ENCODE measurements around the gene FBXW7. TPM values are rescaled to one million over a fixed set of nuclear protein-coding genes. Genes with fewer than 3 reads are reported as not detected.

Gene FBXW7
- total and polyA plus RNA-seq, 2 of the 8 experiments (the other 6 are each of a cell fraction or from before 2014, with no cell fraction given): 6.0 to 26.7 TPM

DNA sequence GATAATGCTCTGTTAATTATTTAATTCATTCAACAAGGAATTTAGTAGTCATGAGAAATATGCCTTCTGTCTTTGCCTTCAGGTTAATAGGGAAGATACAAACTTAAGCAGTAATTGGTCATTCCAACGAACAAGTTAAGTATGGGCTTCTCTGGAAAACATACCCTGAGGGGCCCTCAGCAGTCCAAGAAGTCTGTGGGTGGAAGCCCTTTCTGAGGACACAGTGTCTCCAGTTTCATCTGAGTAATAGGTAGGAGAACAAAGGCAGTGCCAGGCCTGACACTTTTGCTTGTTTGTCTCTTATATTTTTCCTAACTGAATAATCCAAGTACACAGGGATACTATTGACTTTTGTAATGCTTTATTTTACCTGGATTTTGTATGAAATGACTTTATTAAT lies 262.5 kb downstream of the FBXW7 start:
- H2BK5ac ChIP-seq (ENCODE audit: low read depth, low read length): no peak overlapping the region
- H3K23me2 ChIP-seq (ENCODE audit: low read depth, low read length): no peaks in the 10 kb centered on the region
- H3K27ac ChIP-seq (ENCODE audit: low read depth, low read length): no peak overlapping the region
- WGBS, 2 experiments (ENCODE audit: extremely low coverage in 1 of 2, insufficient coverage in 1 of 2, insufficient read length in 1 of 2, insufficient replicate concordance in 2 of 2, low coverage in 1 of 2, low lambda C conversion rate in 2 of 2, missing lambda C conversion rate in 1 of 2): 91% methylated on average over 1 of the region's 1 CpG; no CpG with 5 or more reads in 1 of the 2 experiments
- no peak overlapping the region for H2AFZ ChIP-seq (ENCODE audit: low read length)
- no peaks in the 10 kb centered on the region for H3K79me1 ChIP-seq (ENCODE audit: low read depth, low read length)
- H2BK15ac ChIP-seq (ENCODE audit: low read length): no peak overlapping the region
- H4K20me1 ChIP-seq (replicated peaks in 1 of 2; ENCODE audit: control insufficient read depth in 1 of 2, insufficient read depth in 2 of 2, low read length in 2 of 2): no peaks in the 10 kb centered on the region
- H3K23ac ChIP-seq (ENCODE audit: insufficient read length): no peak overlapping the region
- H3K4me3 ChIP-seq (ENCODE audit: extremely low read depth in 1 of 4, insufficient read depth in 2 of 4, low read depth in 3 of 4, low read length in 4 of 4): no peak overlapping the region
- no peak for DNase-seq (ENCODE audit: low read depth in 1 of 2, low spot score in 2 of 2)
- ChIA-PET CTCF (ENCODE audit: partially characterized antibody) (no interaction called here), POLR2A (ENCODE audit: partially characterized antibody) (no interaction called here)
- H3K79me2 ChIP-seq (ENCODE audit: control insufficient read depth in 1 of 2, insufficient read depth in 2 of 2, low read length in 2 of 2): no peaks in the 10 kb centered on the region
- H3K14ac ChIP-seq (ENCODE audit: insufficient read length): no peak overlapping the region
- no peak for TF ChIP-seq EP300 (IDR thresholded peaks at IDR 0.05; ENCODE audit: borderline replicate concordance in 1 of 2, low read depth in 2 of 2, low read length in 2 of 2)
- no peak for TF ChIP-seq RAD21 (IDR thresholded peaks at IDR 0.05 in 1 of 2, conservative IDR thresholded peaks at IDR 0.05 in 1 of 2; ENCODE audit: low read depth in 2 of 2, low read length in 2 of 2)
- TF ChIP-seq, protein P1, sequence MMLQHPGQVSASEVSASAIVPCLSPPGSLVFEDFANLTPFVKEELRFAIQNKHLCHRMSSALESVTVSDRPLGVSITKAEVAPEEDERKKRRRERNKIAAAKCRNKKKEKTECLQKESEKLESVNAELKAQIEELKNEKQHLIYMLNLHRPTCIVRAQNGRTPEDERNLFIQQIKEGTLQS (IDR thresholded peaks at IDR 0.05; ENCODE audit: insufficient read depth, low read depth, low read length): no peak
- no peak for TF ChIP-seq KDM4A (IDR thresholded peaks at IDR 0.05; ENCODE audit: low read depth, low read length, severe bottlenecking)
- no peak for TF ChIP-seq ZNF274 (IDR thresholded peaks at IDR 0.05; ENCODE audit: borderline replicate concordance, extremely low read depth, low read length)
- no peak for TF ChIP-seq ASH2L (IDR thresholded peaks at IDR 0.05; ENCODE audit: low read length)
- H3K4ac ChIP-seq (replicated peaks; ENCODE audit: insufficient read length, low read depth, low read length): no peak overlapping the region
- no peak overlapping the region for H3K9ac ChIP-seq (replicated peaks in 1 of 4; ENCODE audit: extremely low read depth in 1 of 4, low read depth in 3 of 4, low read length in 3 of 4)
- H2BK120ac ChIP-seq (replicated peaks; ENCODE audit: low read depth, low read length): no peak overlapping the region
- H3K4me1 ChIP-seq (replicated peaks in 1 of 4; ENCODE audit: control insufficient read depth in 3 of 4, insufficient read depth in 4 of 4, low read length in 3 of 4): peaks cover 4 to 7% (median 5%) of the 10 kb centered on the region in 4 experiments
- no peak overlapping the region for H4K91ac ChIP-seq (replicated peaks; ENCODE audit: insufficient read length, low read length)
- H3K9me3 ChIP-seq (ENCODE audit: insufficient read depth in 2 of 2, low read depth in 1 of 2, low read length in 1 of 2): no peaks in the 10 kb centered on the region
- no peak overlapping the region for H2AK5ac ChIP-seq (ENCODE audit: low read depth, low read length)
- H4K8ac ChIP-seq (ENCODE audit: extremely low read depth, insufficient read depth, low read length): no peak overlapping the region
- no peak overlapping the region for H3K4me2 ChIP-seq (ENCODE audit: insufficient read depth in 1 of 2, low read depth in 2 of 2, low read length in 2 of 2)
- no peak overlapping the region for H3K18ac ChIP-seq (ENCODE audit: extremely low read depth, low read length)
- H3K56ac ChIP-seq (replicated peaks; ENCODE audit: insufficient read length, low read depth, low read length): no peak overlapping the region
- H3K36me3 ChIP-seq (ENCODE audit: control insufficient read depth in 2 of 4, insufficient read depth in 4 of 4, low read length in 3 of 4): no peaks in the 10 kb centered on the region
- H2BK20ac ChIP-seq (ENCODE audit: low read length): no peak overlapping the region
- FAIRE-seq: no peak
- no peak overlapping the region for H2BK12ac ChIP-seq (ENCODE audit: low read depth, low read length)
- H4K5ac ChIP-seq (ENCODE audit: insufficient read length, low read depth, low read length): no peak overlapping the region
- no peaks in the 10 kb centered on the region; a peak in 1 of 7 replicates for H3K27me3 ChIP-seq (replicated peaks in 1 of 4; ENCODE audit: control insufficient read depth in 3 of 4, extremely low read depth in 1 of 4, insufficient read depth in 3 of 4, low read length in 3 of 4)
